GM12878 (cell line): ENCODE results near the gene TSPAN11. TPM values are rescaled to one million over a fixed set of nuclear protein-coding genes. Genes with fewer than 3 reads are reported as not detected.

Experiments used
- ATAC-seq: fragments of 200-7000 bp; cut with Tn5 transposase; 3 replicates; pipeline ENCODE4 v1.9.1; 2020; ENCODE audit warnings: mild to moderate bottlenecking, moderate library complexity
- BruUV-seq: library from RNA; stranded (reverse); fragments of 400-500 nt; replicated peaks from 2 replicates; lab custom pipeline; 2021; lab: Mats Ljungman, UMichigan
- CTCF ChIA-PET: fragments of 300-600 bp; sonication (Branson Sonifier 250); formaldehyde crosslinking; extraction: SDS; loops from one replicate; lab custom pipeline; 2021; ENCODE audit warnings: inconsistent platforms; lab: Yijun Ruan, JAX
- POLR2A ChIA-PET: fragments of 350-600 bp; formaldehyde crosslinking; extraction: SDS; loops from one replicate; lab custom pipeline; 2021; ENCODE audit warnings: inconsistent platforms; lab: Charles Lee
- RAD21 ChIA-PET: fragments of 300-600 bp; sonication (Branson Sonifier 250); formaldehyde crosslinking; loops from one replicate; lab custom pipeline; 2023; ENCODE audit warnings: antibody characterized with exemption; ENCODE audit not compliant: unreplicated experiment; lab: Charles Lee
- SMC1A ChIA-PET: fragments of 300-600 bp; sonication (Branson Sonifier 250); formaldehyde crosslinking; loops from one replicate; lab custom pipeline; 2023; ENCODE audit not compliant: unreplicated experiment, uncharacterized antibody; lab: Charles Lee
- DNase-seq: peaks from one replicate; pipeline ENCODE4 v3.0.0-alpha.2; 2011; ENCODE audit warnings: low read depth, low spot score
- FAIRE-seq: peaks from 3 replicates; lab custom pipeline; 2011; peaks lifted over from hg19 to GRCh38; lab: Jason Lieb, UNC
- H2AFZ ChIP-seq: 2 replicates; pipeline ENCODE4 v1.6.0; 2011; ENCODE audit warnings: low read depth, low read length, control low read depth; ENCODE audit not compliant: control insufficient read depth
- H3K27ac ChIP-seq: 2 replicates; pipeline ENCODE4 v1.5.1; 2011; ENCODE audit warnings: control low read depth; ENCODE audit not compliant: control insufficient read depth, insufficient read depth
- H3K27me3 ChIP-seq, 2 experiments: replicated peaks in 1 of 2; 2 replicates each; pipeline versions ENCODE4 v1.6.0 to v1.6.1; 2011; ENCODE audit warnings: low read length in 1 of 2; ENCODE audit not compliant: control insufficient read depth in 2 of 2, insufficient read depth in 2 of 2
- H3K36me3 ChIP-seq, 2 experiments: 2 replicates each; pipeline ENCODE4 v1.5.1; 2011; ENCODE audit warnings: low read length in 1 of 2; ENCODE audit not compliant: control insufficient read depth in 2 of 2, insufficient read depth in 2 of 2
- H3K4me1 ChIP-seq: 2 replicates; pipeline ENCODE4 v1.6.1; 2011; ENCODE audit warnings: mild to moderate bottlenecking, low read length, moderate library complexity, mixed read lengths; ENCODE audit not compliant: control insufficient read depth, insufficient read depth
- H3K4me2 ChIP-seq: 2 replicates; pipeline ENCODE4 v1.6.0; 2011; ENCODE audit warnings: control low read depth; ENCODE audit not compliant: control insufficient read depth, insufficient read depth
- H3K4me3 ChIP-seq: fragments of 200-600 bp; sonication (generic); 2 replicates; pipeline ENCODE4 v1.5.1; 2016
- H3K79me2 ChIP-seq: 2 replicates; pipeline ENCODE4 v1.6.0; 2011; ENCODE audit warnings: low read length; ENCODE audit not compliant: control insufficient read depth, insufficient read depth
- H3K9ac ChIP-seq: 2 replicates; pipeline ENCODE4 v1.8.0; 2011; ENCODE audit warnings: low read length, control low read depth, mixed read lengths; ENCODE audit not compliant: control insufficient read depth, insufficient read depth
- H3K9me3 ChIP-seq: replicated peaks from 3 replicates; pipeline ENCODE4 v1.5.1; 2011; ENCODE audit warnings: mild to moderate bottlenecking, low read length; ENCODE audit not compliant: control insufficient read depth, insufficient read depth
- H4K20me1 ChIP-seq: 2 replicates; pipeline ENCODE4 v1.6.0; 2011; ENCODE audit not compliant: control insufficient read depth, insufficient read depth
- CBFB ChIP-seq: IDR thresholded peaks from 2 replicates; pipeline ENCODE4 v1.6.1; 2016; ENCODE audit warnings: antibody characterized with exemption, low read depth
- CBX3 ChIP-seq: fragments of 200-600 bp; sonication (generic); IDR thresholded peaks from 2 replicates; pipeline ENCODE4 v1.6.1; 2016; ENCODE audit warnings: low read depth, borderline replicate concordance
- CHD2 ChIP-seq: IDR thresholded peaks from 2 replicates; pipeline ENCODE4 v1.6.1; 2011; ENCODE audit warnings: low read depth, low read length, improper control_type of control experiment, borderline replicate concordance
- CUX1 ChIP-seq: IDR thresholded peaks from 2 replicates; pipeline ENCODE4 v1.6.1; 2012; ENCODE audit warnings: improper control_type of control experiment, low read depth, low read length; ENCODE audit not compliant: insufficient replicate concordance
- PAX8 ChIP-seq: fragments of 450-650 bp; IDR thresholded peaks from 2 replicates; pipeline ENCODE4 v1.6.1; 2017; ENCODE audit warnings: mild to moderate bottlenecking, moderate library complexity
- RELB ChIP-seq: fragments of 450-650 bp; IDR thresholded peaks from 2 replicates; pipeline ENCODE4 v1.6.1; 2017; ENCODE audit warnings: low read depth, mild to moderate bottlenecking, moderate library complexity
- SMC3 ChIP-seq: IDR thresholded peaks from 2 replicates; pipeline ENCODE4 v1.6.1; 2011; ENCODE audit warnings: low read length, improper control_type of control experiment, borderline replicate concordance
- SP1 ChIP-seq: IDR thresholded peaks from one replicate; pipeline ENCODE4 v1.6.1; 2011; ENCODE audit warnings: low read depth, low read length
- SUZ12 ChIP-seq: fragments of 200-600 bp; sonication (generic); IDR thresholded peaks from one replicate; pipeline ENCODE4 v1.6.1; 2018; ENCODE audit warnings: antibody characterized with exemption, mild to moderate bottlenecking; ENCODE audit not compliant: unreplicated experiment
- ZNF207 ChIP-seq: fragments of 450-650 bp; IDR thresholded peaks from 2 replicates; pipeline ENCODE4 v1.6.1; 2014; ENCODE audit warnings: antibody characterized with exemption, mild to moderate bottlenecking, borderline replicate concordance
- ZNF687 ChIP-seq: fragments of 450-650 bp; IDR thresholded peaks from 2 replicates; pipeline ENCODE4 v1.6.1; 2017; ENCODE audit warnings: mild to moderate bottlenecking, moderate library complexity
- ZSCAN29 ChIP-seq: fragments of 450-650 bp; IDR thresholded peaks from 2 replicates; pipeline ENCODE4 v1.6.1; 2017; ENCODE audit warnings: mild to moderate bottlenecking, moderate library complexity
- WGBS: methylation state at CpG from one replicate; pipeline ENCODE4 v1.1.6; 2016; ENCODE audit warnings: low lambda C conversion rate; ENCODE audit not compliant: insufficient replicate concordance, insufficient coverage; ENCODE audit errors: missing lambda C conversion rate; 5-methylcytosine and 5-hydroxymethylcytosine counted together
- in situ Hi-C: fragments of 300-500 bp; cut with MboI; formaldehyde crosslinking; loops from 9 replicates; pipeline ENCODE4 v1.14.3; 2018; ENCODE audit warnings: mixed read lengths
- intact Hi-C: fragments of 100-400 bp; cut with micrococcal nuclease; formaldehyde crosslinking; loops from one replicate; pipeline ENCODE4 v1.14.2; 2022; ENCODE audit not compliant: unreplicated experiment
- polyA plus RNA-seq, 11 experiments: library from polyadenylated mRNA; depleted of rRNA in 4 of 11; unstranded in 6 of 11; stranded (reverse) in 5 of 11; fragments of >200 nt; fragmentation: Nextera tagmentation in 4 of 11; fragmentation: Illumina TruSeq in 1 of 11; extraction: Ambion mirVana in 4 of 11; extraction: Trizol in 1 of 11; gene quantifications; 1 replicate in 1 of 11; 2 replicates in 10 of 11; pipeline versions ENCODE4 v1.2.1 to v1.2.3, GENCODE V29; 2011 to 2016; ENCODE audit warnings: inconsistent platforms in 2 of 11, missing spikeins in 2 of 11, low read depth in 1 of 11
- total RNA-seq, 4 experiments: library from RNA; depleted of rRNA in 3 of 4; stranded (reverse); fragments of >200 nt in 3 of 4; fragmentation: Illumina TruSeq in 1 of 4; extraction: Trizol in 1 of 4; gene quantifications; 2 replicates each; pipeline versions ENCODE4 v1.2.1 to v1.2.3, GENCODE V29; 2013 to 2021

The TSPAN11 gene
- total and polyA plus RNA-seq, 10 of the 15 experiments (the other 5 are each of a cell fraction or from before 2014, with no cell fraction given) = under 0.01 to 0.27 (median 0.04) TPM; not detected in 6

GRCh38 chr12:30909349-30910037 lies 17.1 kb upstream of the TSPAN11 start:
- in situ Hi-C loops (no loop called here), intact Hi-C loops (no loop called here)
- Histone ChIP-seq H3K79me2 (no peaks in the 10 kb centered on the region), H2AFZ (no peak overlapping the region), H3K36me3 (no peaks in the 10 kb centered on the region), H3K27me3 (no peaks in the 10 kb centered on the region), H3K9ac (no peak overlapping the region), H3K4me2 (no peak overlapping the region), H3K27ac (no peak overlapping the region), H3K4me3 (no peak overlapping the region), H3K4me1 (peaks cover 5% of the 10 kb centered on the region), H4K20me1 (no peaks in the 10 kb centered on the region), H3K9me3 (no peaks in the 10 kb centered on the region)
- DNase-seq (no peak), FAIRE-seq (no peak), ATAC-seq (no peak)
- CTCF ChIA-PET = no interaction called here
- POLR2A ChIA-PET = no interaction called here
- WGBS = 32% methylated on average over 5 of the region's 5 CpGs
- SMC1A ChIA-PET = no interaction called here
- RAD21 ChIA-PET = no interaction called here
- no TSS peak for BruUV-seq
- TF ChIP-seq PAX8 (no peak), SMC3 (no peak), CBX3 (no peak), ZNF687 (no peak), SUZ12 (no peak), ZNF207 (no peak), ZSCAN29 (no peak), RELB (no peak), CUX1 (no peak), CHD2 (no peak), CBFB (no peak), SP1 (no peak)
